ENCODE data around the gene KLHL22. TPM values are rescaled to one million over a fixed set of nuclear protein-coding genes. Genes with fewer than 3 reads are reported as not detected.

KLHL22 gene
- total and polyA plus RNA-seq, 2 of the 4 experiments (the other 2 are of a cell fraction) = 27.1 to 30.1 TPM

- Histone ChIP-seq H2AK9ac (replicated peaks; ENCODE audit: low read depth, low read length, poor library complexity) (no peak overlapping the region), H4K5ac (ENCODE audit: low read depth, low read length) (no peak overlapping the region), H3K18ac (ENCODE audit: low read depth, low read length) (no peak overlapping the region), H3K4ac (ENCODE audit: low read depth, low read length) (no peak overlapping the region), H3K9ac (ENCODE audit: low read depth, low read length) (no peak overlapping the region), H4K91ac (ENCODE audit: insufficient read depth, low read depth, low read length) (no peak overlapping the region), H3K27me3 (ENCODE audit: control insufficient read depth, insufficient read depth, low read length) (no peaks in the 10 kb centered on the region), H2BK20ac (ENCODE audit: low read depth, low read length) (no peak overlapping the region), H3K36me3 (ENCODE audit: control insufficient read depth, insufficient read depth, low read length) (peaks cover 28% of the 10 kb centered on the region), H2AFZ (replicated peaks; ENCODE audit: low read length, poor library complexity) (no peak overlapping the region), H3K56ac (ENCODE audit: extremely low read depth, insufficient read depth, low read length) (no peak overlapping the region), H3K79me1 (ENCODE audit: low read depth in 1 of 2, low read length in 2 of 2) (peaks cover 22 to 59% of the 10 kb centered on the region in 2 experiments; a peak in 3 of 4 replicates), H4K8ac (ENCODE audit: low read depth in 2 of 2, low read length in 2 of 2) (no peak overlapping the region), H3K9me1 (ENCODE audit: insufficient read depth, low read length) (peaks cover 17% of the 10 kb centered on the region), H3K27ac (ENCODE audit: insufficient read depth, low read length) (no peak overlapping the region), H2AK5ac (ENCODE audit: low read depth, low read length) (no peak overlapping the region), H3K4me3 (ENCODE audit: insufficient read depth, low read depth, low read length) (no peak overlapping the region), H2BK5ac (ENCODE audit: low read depth, low read length, poor library complexity, severe bottlenecking) (no peak overlapping the region), H2BK120ac (ENCODE audit: low read depth, low read length) (no peak overlapping the region), H2BK15ac (ENCODE audit: low read depth, low read length) (no peak overlapping the region), H3K4me1 (ENCODE audit: control insufficient read depth, insufficient read depth, low read length) (peaks cover 11% of the 10 kb centered on the region), H3K9me3 (ENCODE audit: control insufficient read depth, insufficient read depth, low read length) (no peaks in the 10 kb centered on the region), H4K20me1 (ENCODE audit: insufficient read depth, low read length) (peaks cover 35% of the 10 kb centered on the region), H3K14ac (replicated peaks; ENCODE audit: low read depth, low read length) (no peak overlapping the region), H3K4me2 (ENCODE audit: low read depth, low read length) (no peak overlapping the region), H3K23ac (ENCODE audit: low read depth, low read length) (no peak overlapping the region)
- dilution Hi-C loops (cut with HindIII; ENCODE audit: low sequenced_read_pairs, unreplicated experiment) (no loop called here), intact Hi-C loops (cut with micrococcal nuclease) (no loop called here), in situ Hi-C loops (cut with MboI; ENCODE audit: low sequenced_read_pairs) (no loop called here)
- no CpG with 5 or more reads among the region's 3 CpGs for WGBS, 2 experiments (ENCODE audit: extremely low coverage in 2 of 2, insufficient read length in 1 of 2)
- no peak for ATAC-seq (ENCODE audit: low read depth)
- POLR2A ChIA-PET (ENCODE audit: unreplicated experiment) = no interaction called here
- DNase-seq = no peak
- TF ChIP-seq CTCF (conservative IDR thresholded peaks at IDR 0.05; ENCODE audit: low read depth, low read length) (no peak), MAFK (IDR thresholded peaks at IDR 0.05; ENCODE audit: low read depth, low read length) (no peak), FOS (IDR thresholded peaks at IDR 0.05; ENCODE audit: low read depth, low read length) (no peak), RFX5 (IDR thresholded peaks at IDR 0.05; ENCODE audit: low read depth, low read length) (no peak), NFE2L2 (IDR thresholded peaks at IDR 0.05; ENCODE audit: low read depth, low read length) (no peak), USF2 (IDR thresholded peaks at IDR 0.05; ENCODE audit: low read depth, low read length) (no peak), CHD1 (IDR thresholded peaks at IDR 0.05; ENCODE audit: low read depth, low read length) (no peak), BHLHE40 (IDR thresholded peaks at IDR 0.05; ENCODE audit: low read depth, low read length) (no peak), POLR2A (IDR thresholded peaks at IDR 0.05; ENCODE audit: low read depth, low read length) (no peak), RAD21 (IDR thresholded peaks at IDR 0.05; ENCODE audit: low read length) (no peak), RCOR1 (IDR thresholded peaks at IDR 0.05; ENCODE audit: insufficient replicate concordance, low read length) (no peak), SMC3 (IDR thresholded peaks at IDR 0.05; ENCODE audit: low read depth, low read length) (no peak), ELK1 (IDR thresholded peaks at IDR 0.05; ENCODE audit: borderline replicate concordance, low read depth, low read length) (no peak), CEBPB (IDR thresholded peaks at IDR 0.05; ENCODE audit: low read depth, low read length) (no peak), MAZ (IDR thresholded peaks at IDR 0.05; ENCODE audit: borderline replicate concordance, low read depth, low read length) (no peak), MXI1 (IDR thresholded peaks at IDR 0.05; ENCODE audit: borderline replicate concordance, low read depth, low read length) (no peak)
- CTCF ChIA-PET = no interaction called here
- BruUV-seq (replicated peaks) = no TSS peak
Measured at GRCh38 chr22:20542055-20542454, 46.5 kb upstream of the KLHL22 start.

Data from IMR-90 (cell line).